IMR-90 (cell line): ENCODE results near the gene ZNF579. TPM values are rescaled to one million over a fixed set of nuclear protein-coding genes. Genes with fewer than 3 reads are reported as not detected.

Source experiments
- ATAC-seq: fragments of 200-7000 bp; cut with Tn5 transposase; 2 replicates; pipeline ENCODE4 v1.9.1; 2020; ENCODE audit warnings: low read depth, mild to moderate bottlenecking, moderate library complexity
- BruUV-seq: library from RNA; stranded (reverse); fragments of 400-500 nt; replicated peaks from 2 replicates; lab custom pipeline; 2021; lab: Mats Ljungman, UMichigan
- CTCF ChIA-PET: fragments of 300-600 bp; formaldehyde crosslinking; extraction: SDS; loops from one replicate; lab custom pipeline; 2021; ENCODE audit warnings: antibody characterized with exemption; lab: Yijun Ruan, JAX
- POLR2A ChIA-PET: fragments of 300-600 bp; sonication (Branson Sonifier 250); formaldehyde crosslinking; loops from one replicate; lab custom pipeline; 2022; ENCODE audit warnings: antibody characterized with exemption; ENCODE audit not compliant: unreplicated experiment; lab: Charles Lee
- DNase-seq: peaks from one replicate; pipeline ENCODE4 v3.0.0; 2013
- H2AFZ ChIP-seq: replicated peaks from 2 replicates; pipeline ENCODE3; 2013; ENCODE audit warnings: low read length, mild to moderate bottlenecking; ENCODE audit not compliant: poor library complexity
- H2AK5ac ChIP-seq: 2 replicates; pipeline ENCODE4 v1.6.1; 2013; ENCODE audit warnings: low read depth, low read length, inconsistent platforms
- H2AK9ac ChIP-seq: replicated peaks from 2 replicates; pipeline ENCODE3; 2013; ENCODE audit warnings: mild to moderate bottlenecking, low read depth, low read length, moderate library complexity; ENCODE audit not compliant: poor library complexity
- H2BK120ac ChIP-seq: 2 replicates; pipeline ENCODE4 v1.6.1; 2013; ENCODE audit warnings: low read depth, low read length, inconsistent platforms
- H2BK15ac ChIP-seq: 3 replicates; pipeline ENCODE4 v1.6.1; 2013; ENCODE audit warnings: low read depth, low read length, inconsistent platforms
- H2BK20ac ChIP-seq: 2 replicates; pipeline ENCODE4 v1.6.1; 2013; ENCODE audit warnings: low read depth, mild to moderate bottlenecking, inconsistent platforms, low read length, moderate library complexity
- H2BK5ac ChIP-seq: 2 replicates; pipeline ENCODE4 v1.6.1; 2013; ENCODE audit warnings: mild to moderate bottlenecking, low read depth, low read length, inconsistent platforms; ENCODE audit not compliant: poor library complexity, severe bottlenecking
- H3K14ac ChIP-seq: replicated peaks from 2 replicates; pipeline ENCODE4 v1.6.1; 2013; ENCODE audit warnings: low read depth, low read length, inconsistent platforms
- H3K18ac ChIP-seq: 2 replicates; pipeline ENCODE4 v1.6.1; 2013; ENCODE audit warnings: low read depth, low read length, control low read depth
- H3K23ac ChIP-seq: 2 replicates; pipeline ENCODE4 v1.6.1; 2013; ENCODE audit warnings: low read depth, low read length, inconsistent platforms
- H3K27ac ChIP-seq: 2 replicates; pipeline ENCODE4 v1.5.1; 2013; ENCODE audit warnings: mild to moderate bottlenecking, control low read depth, low read length; ENCODE audit not compliant: insufficient read depth
- H3K27me3 ChIP-seq: 2 replicates; pipeline ENCODE4 v1.6.1; 2013; ENCODE audit warnings: low read length; ENCODE audit not compliant: control insufficient read depth, insufficient read depth
- H3K36me3 ChIP-seq: 2 replicates; pipeline ENCODE4 v1.6.1; 2013; ENCODE audit warnings: low read length, mixed read lengths; ENCODE audit not compliant: control insufficient read depth, insufficient read depth
- H3K4ac ChIP-seq: 2 replicates; pipeline ENCODE4 v1.6.1; 2013; ENCODE audit warnings: low read depth, low read length, inconsistent platforms
- H3K4me1 ChIP-seq: 2 replicates; pipeline ENCODE4 v1.6.1; 2013; ENCODE audit warnings: low read length, mixed read lengths; ENCODE audit not compliant: control insufficient read depth, insufficient read depth
- H3K4me2 ChIP-seq: 2 replicates; pipeline ENCODE4 v1.6.1; 2013; ENCODE audit warnings: low read depth, mild to moderate bottlenecking, control low read depth, low read length, moderate library complexity
- H3K4me3 ChIP-seq: 2 replicates; pipeline ENCODE4 v1.5.1; 2013; ENCODE audit warnings: low read depth, mild to moderate bottlenecking, control low read depth, low read length, moderate library complexity; ENCODE audit not compliant: insufficient read depth
- H3K56ac ChIP-seq: 2 replicates; pipeline ENCODE4 v1.6.1; 2013; ENCODE audit warnings: low read length, inconsistent platforms; ENCODE audit not compliant: insufficient read depth; ENCODE audit errors: extremely low read depth
- H3K79me1 ChIP-seq, 2 experiments: 2 replicates each; pipeline ENCODE4 v1.6.1; 2013; ENCODE audit warnings: low read length in 2 of 2, inconsistent platforms in 1 of 2, low read depth in 1 of 2
- H3K9ac ChIP-seq: 2 replicates; pipeline ENCODE4 v1.6.1; 2013; ENCODE audit warnings: low read depth, low read length, control low read depth
- H3K9me1 ChIP-seq: 2 replicates; pipeline ENCODE4 v1.6.1; 2013; ENCODE audit warnings: low read length, inconsistent platforms; ENCODE audit not compliant: insufficient read depth
- H3K9me3 ChIP-seq: 2 replicates; pipeline ENCODE4 v1.6.1; 2013; ENCODE audit warnings: low read length; ENCODE audit not compliant: control insufficient read depth, insufficient read depth
- H4K20me1 ChIP-seq: 2 replicates; pipeline ENCODE4 v1.6.1; 2013; ENCODE audit warnings: low read length, inconsistent platforms; ENCODE audit not compliant: insufficient read depth
- H4K5ac ChIP-seq: 2 replicates; pipeline ENCODE4 v1.6.1; 2013; ENCODE audit warnings: mild to moderate bottlenecking, low read depth, low read length, control low read depth
- H4K8ac ChIP-seq, 2 experiments: 2 replicates each; pipeline ENCODE4 v1.6.1; 2013; ENCODE audit warnings: low read depth in 2 of 2, low read length in 2 of 2, control low read depth in 1 of 2, inconsistent platforms in 1 of 2
- H4K91ac ChIP-seq: 2 replicates; pipeline ENCODE4 v1.6.1; 2013; ENCODE audit warnings: low read depth, low read length, inconsistent platforms; ENCODE audit not compliant: insufficient read depth
- BHLHE40 ChIP-seq: fragments of 150-350 bp; IDR thresholded peaks from 2 replicates; pipeline ENCODE4 v1.6.1; 2016; ENCODE audit warnings: mild to moderate bottlenecking, low read depth, low read length
- FOS ChIP-seq: fragments of 150-350 bp; IDR thresholded peaks from 2 replicates; pipeline ENCODE4 v1.6.1; 2016; ENCODE audit warnings: low read depth, low read length
- MXI1 ChIP-seq: IDR thresholded peaks from 2 replicates; pipeline ENCODE4 v1.6.1; 2012; ENCODE audit warnings: low read depth, mild to moderate bottlenecking, low read length, moderate library complexity, borderline replicate concordance
- RCOR1 ChIP-seq: IDR thresholded peaks from 2 replicates; pipeline ENCODE4 v1.6.1; 2012; ENCODE audit warnings: mild to moderate bottlenecking, low read length, improper control_type of control experiment; ENCODE audit not compliant: insufficient replicate concordance
- RFX5 ChIP-seq: IDR thresholded peaks from 2 replicates; pipeline ENCODE4 v1.8.0; 2012; ENCODE audit warnings: low read depth, mild to moderate bottlenecking, low read length, moderate library complexity
- WGBS, 2 experiments: methylation state at CpG; one replicate each; pipeline versions ENCODE4 v1.1.5 to v1.1.7; 2013; ENCODE audit warnings: missing lambda C conversion rate in 2 of 2; ENCODE audit not compliant: insufficient read length in 1 of 2; ENCODE audit errors: extremely low coverage in 2 of 2; 5-methylcytosine and 5-hydroxymethylcytosine counted together
- dilution Hi-C: fragments of 300-500 bp; cut with HindIII; formaldehyde crosslinking; loops from one replicate; pipeline ENCODE4 v1.14.3; 2018; ENCODE audit warnings: low sequenced_read_pairs; ENCODE audit not compliant: unreplicated experiment
- in situ Hi-C: fragments of 300-500 bp; cut with MboI; formaldehyde crosslinking; loops from 3 replicates; pipeline ENCODE4 v1.14.3; 2019; ENCODE audit warnings: low sequenced_read_pairs, inconsistent platforms, mixed read lengths
- intact Hi-C: fragments of 100-400 bp; cut with micrococcal nuclease; formaldehyde crosslinking; loops from 2 replicates; pipeline ENCODE4 v1.10.0; 2022
- polyA plus RNA-seq, 3 experiments: library from polyadenylated mRNA; depleted of rRNA; stranded (reverse); fragments of >200 nt; gene quantifications; 2 replicates each; pipeline ENCODE4 v1.2.3, GENCODE V29; 2012; ENCODE audit warnings: low replicate concordance in 1 of 3
- total RNA-seq: library from RNA; depleted of rRNA; stranded (reverse); fragments of >200 nt; gene quantifications from 2 replicates; pipeline ENCODE4 v1.2.3, GENCODE V29; 2012
- TF ChIP-seq, protein P1 (sequence below): conservative IDR thresholded peaks from 2 replicates; pipeline ENCODE4 v1.5.1; 2012; ENCODE audit warnings: mild to moderate bottlenecking, low read depth, low read length, improper control_type of control experiment
- TF ChIP-seq, protein P2 (sequence below): fragments of 150-350 bp; IDR thresholded peaks from 2 replicates; pipeline ENCODE4 v1.6.1; 2016; ENCODE audit warnings: low read depth, mild to moderate bottlenecking, low read length, moderate library complexity, borderline replicate concordance

The ZNF579 gene
- total and polyA plus RNA-seq, 2 of the 4 experiments (the other 2 are of a cell fraction): 0.54 to 9.0 TPM

DNA sequence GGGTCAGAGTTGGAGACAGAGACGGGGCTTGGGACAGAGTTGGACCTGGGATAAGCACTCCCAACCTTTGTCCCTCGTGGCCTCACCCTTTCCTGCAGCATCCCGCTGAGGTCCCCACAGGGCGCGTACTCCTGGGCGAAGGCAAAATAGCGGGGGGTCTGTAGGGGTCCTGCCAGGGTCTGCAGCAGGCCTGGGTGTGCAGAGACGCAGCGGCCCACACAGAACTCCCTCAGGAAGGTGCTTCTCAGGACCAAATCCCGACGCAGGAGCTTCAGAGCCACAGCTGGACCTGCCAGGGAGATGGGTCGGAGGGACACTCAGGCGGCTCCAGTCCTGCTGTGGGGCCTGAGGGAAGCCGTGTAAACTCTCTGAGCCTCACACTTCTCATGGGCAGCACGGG, 36.6 kb downstream of the ZNF579 start:
- Histone ChIP-seq H4K20me1 (no peaks in the 10 kb centered on the region), H4K8ac (no peak overlapping the region), H2AFZ (no peak overlapping the region), H3K18ac (no peak overlapping the region), H2BK20ac (no peak overlapping the region), H3K4me1 (peaks cover 17% of the 10 kb centered on the region), H2AK5ac (no peak overlapping the region), H2BK120ac (no peak overlapping the region), H3K27ac (no peak overlapping the region), H3K27me3 (no peaks in the 10 kb centered on the region; the same call in 1 of the 2 replicates), H3K4me2 (no peak overlapping the region), H3K9me1 (0 out of 2 replicates have a peak, but pooled peaks cover 8% of the 10 kb centered on the region), H3K4me3 (no peak overlapping the region), H3K56ac (no peak overlapping the region), H4K91ac (no peak overlapping the region), H3K23ac (no peak overlapping the region), H3K4ac (no peak overlapping the region), H2BK5ac (no peak overlapping the region), H3K9ac (no peak overlapping the region), H3K79me1 (no peaks in the 10 kb centered on the region), H4K5ac (no peak overlapping the region), H3K14ac (no peak overlapping the region), H3K36me3 (no peaks in the 10 kb centered on the region), H2BK15ac (no peak overlapping the region), H3K9me3 (no peaks in the 10 kb centered on the region; the same call in 1 of the 2 replicates), H2AK9ac (no peak overlapping the region)
- DNase-seq (no peak), ATAC-seq (no peak)
- in situ Hi-C loops (no loop called here), intact Hi-C loops (no loop called here), dilution Hi-C loops (no loop called here)
- 91% methylated on average over 7 of the region's 15 CpGs; no CpG with 5 or more reads in 1 of the 2 experiments for WGBS, 2 experiments
- ChIA-PET POLR2A (no interaction called here), CTCF (interaction anchor here (0.6 kb wide), 1 partner anchor 16 kb away, joined by 3 read pairs; no protein-coding TSS in a partner anchor)
- TF ChIP-seq, protein P1, sequence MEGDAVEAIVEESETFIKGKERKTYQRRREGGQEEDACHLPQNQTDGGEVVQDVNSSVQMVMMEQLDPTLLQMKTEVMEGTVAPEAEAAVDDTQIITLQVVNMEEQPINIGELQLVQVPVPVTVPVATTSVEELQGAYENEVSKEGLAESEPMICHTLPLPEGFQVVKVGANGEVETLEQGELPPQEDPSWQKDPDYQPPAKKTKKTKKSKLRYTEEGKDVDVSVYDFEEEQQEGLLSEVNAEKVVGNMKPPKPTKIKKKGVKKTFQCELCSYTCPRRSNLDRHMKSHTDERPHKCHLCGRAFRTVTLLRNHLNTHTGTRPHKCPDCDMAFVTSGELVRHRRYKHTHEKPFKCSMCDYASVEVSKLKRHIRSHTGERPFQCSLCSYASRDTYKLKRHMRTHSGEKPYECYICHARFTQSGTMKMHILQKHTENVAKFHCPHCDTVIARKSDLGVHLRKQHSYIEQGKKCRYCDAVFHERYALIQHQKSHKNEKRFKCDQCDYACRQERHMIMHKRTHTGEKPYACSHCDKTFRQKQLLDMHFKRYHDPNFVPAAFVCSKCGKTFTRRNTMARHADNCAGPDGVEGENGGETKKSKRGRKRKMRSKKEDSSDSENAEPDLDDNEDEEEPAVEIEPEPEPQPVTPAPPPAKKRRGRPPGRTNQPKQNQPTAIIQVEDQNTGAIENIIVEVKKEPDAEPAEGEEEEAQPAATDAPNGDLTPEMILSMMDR: no peak
- no peak for TF ChIP-seq FOS
- TF ChIP-seq RFX5: no peak
- TF ChIP-seq, protein P2, sequence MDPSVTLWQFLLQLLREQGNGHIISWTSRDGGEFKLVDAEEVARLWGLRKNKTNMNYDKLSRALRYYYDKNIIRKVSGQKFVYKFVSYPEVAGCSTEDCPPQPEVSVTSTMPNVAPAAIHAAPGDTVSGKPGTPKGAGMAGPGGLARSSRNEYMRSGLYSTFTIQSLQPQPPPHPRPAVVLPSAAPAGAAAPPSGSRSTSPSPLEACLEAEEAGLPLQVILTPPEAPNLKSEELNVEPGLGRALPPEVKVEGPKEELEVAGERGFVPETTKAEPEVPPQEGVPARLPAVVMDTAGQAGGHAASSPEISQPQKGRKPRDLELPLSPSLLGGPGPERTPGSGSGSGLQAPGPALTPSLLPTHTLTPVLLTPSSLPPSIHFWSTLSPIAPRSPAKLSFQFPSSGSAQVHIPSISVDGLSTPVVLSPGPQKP: no peak
- no peak for TF ChIP-seq MXI1
- TF ChIP-seq RCOR1: no peak
- no peak for TF ChIP-seq BHLHE40
- BruUV-seq: no TSS peak
